Activated T-cell treated with anti-CD3 and anti-CD28 coated beads for 48 hours (primary cell): ENCODE measurements around the gene PRR15L.
"Not testable (repeated sequence)": the region's sequence is repeated elsewhere in the genome, so short reads cannot be mapped to it uniquely, and the experiment has no call there.

Source experiments
- DNase-seq: peaks from one replicate; pipeline ENCODE4 v3.0.0-alpha.2; 2020; ENCODE audit warnings: low read depth

Gene PRR15L

GRCh38 chr17:47935468-47935867 lies 22.2 kb downstream of the PRR15L start:
- DNase-seq, result not testable (repeated sequence)

GRCh38 chr17:47934856-47935255 lies 22.8 kb downstream of the PRR15L start:
- no peak for DNase-seq

DNA sequence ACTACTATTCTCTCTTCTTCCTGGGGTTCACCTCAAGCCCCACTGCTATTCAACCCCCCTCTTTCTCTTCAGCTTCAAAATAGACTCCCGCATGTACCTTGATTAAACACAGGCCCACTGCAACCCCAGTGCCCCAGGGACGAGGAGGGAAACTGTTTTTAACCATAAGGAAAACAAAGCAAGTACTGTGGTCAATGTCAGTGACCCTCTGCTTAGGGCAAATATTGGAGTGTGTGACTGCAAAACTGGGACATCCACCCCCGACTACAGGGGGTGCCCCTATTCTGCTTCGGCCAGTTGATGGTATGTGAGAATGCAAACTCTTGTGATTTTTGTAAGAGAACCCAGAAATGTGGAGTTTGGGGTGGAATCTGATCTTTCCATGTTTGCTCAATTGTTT lies 25.8 kb downstream of the PRR15L start:
- no peak for DNase-seq

DNA sequence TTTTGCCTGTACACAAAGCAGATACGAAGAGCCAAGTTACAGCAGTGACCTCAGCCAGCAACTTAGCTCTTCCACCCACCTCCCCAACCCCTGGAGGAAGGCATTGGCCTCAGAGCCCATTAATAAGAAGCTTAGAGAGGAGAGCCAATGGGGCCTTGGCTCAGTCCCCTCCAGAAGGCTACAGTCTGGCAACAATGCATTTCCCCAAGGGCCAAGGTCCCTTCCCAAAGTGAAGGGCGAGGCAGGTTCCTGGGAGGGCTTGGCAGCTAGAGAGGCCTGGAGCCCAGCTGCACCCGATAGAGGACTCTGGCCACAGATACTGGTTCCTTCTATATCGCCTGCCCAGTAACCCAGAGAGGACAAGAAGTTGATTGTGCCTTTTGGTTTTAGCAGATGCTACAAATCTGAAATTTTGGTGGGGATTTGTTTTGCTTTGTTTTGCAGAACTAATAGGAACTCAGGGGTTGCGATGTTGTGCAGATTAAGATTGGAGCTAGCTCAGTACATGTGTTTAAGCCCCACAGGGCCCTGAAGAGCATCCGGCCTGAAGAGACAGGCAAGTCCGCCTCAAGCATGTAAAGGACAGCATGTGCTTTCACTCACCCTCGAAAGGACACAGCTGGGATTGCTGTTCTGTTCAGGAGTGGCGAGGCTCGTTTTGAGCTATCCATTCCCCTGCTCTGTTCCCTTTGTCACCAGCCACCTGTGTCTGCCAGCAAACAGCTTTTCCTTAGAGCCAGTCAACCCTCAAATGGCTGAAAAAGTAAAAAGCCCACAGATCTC lies 28.3 kb downstream of the PRR15L start:
- no peak for DNase-seq

GRCh38 chr17:47928415-47928814 lies 29.3 kb downstream of the PRR15L start:
- no peak for DNase-seq

DNA sequence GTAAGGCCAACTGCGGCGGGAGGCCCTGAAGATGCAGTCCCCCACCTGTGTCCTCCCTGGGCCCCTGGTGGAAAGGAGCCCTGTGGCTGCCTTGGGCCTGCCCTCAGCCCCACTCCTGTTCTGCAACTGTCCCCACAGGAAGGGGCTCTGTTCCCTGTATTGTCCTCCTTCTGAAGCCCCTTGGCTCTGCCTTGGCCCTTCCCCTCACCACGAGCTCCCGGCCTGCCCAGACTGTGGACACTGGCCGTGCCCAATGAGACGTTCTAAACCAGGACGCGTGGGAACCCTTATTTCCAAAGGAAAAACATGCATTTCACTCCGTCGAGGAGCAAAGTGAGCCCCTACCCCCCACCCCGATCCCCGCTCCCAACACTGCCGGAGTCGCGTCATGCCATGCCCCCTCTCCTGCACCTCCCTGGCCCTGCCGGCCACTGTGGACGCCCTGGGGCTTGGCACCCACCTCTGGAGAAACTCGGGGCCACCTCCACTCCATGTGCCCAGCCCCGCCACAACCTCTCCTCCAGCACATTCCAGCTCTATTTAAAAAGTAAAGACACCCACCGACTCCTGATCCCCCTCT lies 29.8 kb downstream of the PRR15L start:
- no peak for DNase-seq

DNA sequence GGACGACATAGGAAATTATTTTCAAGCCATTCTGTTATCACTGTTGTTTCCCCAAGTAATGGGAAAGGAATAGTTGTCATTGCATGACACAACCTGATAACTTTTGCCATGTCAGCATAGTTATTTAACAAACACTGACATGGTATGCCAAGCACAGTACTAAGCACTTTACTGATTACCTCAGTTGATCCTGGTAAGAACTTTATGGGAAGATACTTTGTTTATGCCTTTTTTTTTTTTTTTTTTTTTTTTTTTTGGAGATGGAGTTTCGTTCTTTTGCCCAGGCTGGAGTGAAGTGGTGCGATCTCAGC lies 32.0 kb downstream of the PRR15L start:
- no peak for DNase-seq

GRCh38 chr17:47924785-47925677 lies 32.7 kb downstream of the PRR15L start:
- DNase-seq, result no peak

- not testable (repeated sequence) for DNase-seq
Measured at GRCh38 chr17:47919889-47920288, 37.8 kb downstream of the PRR15L start.

- DNase-seq, result no peak
Measured at GRCh38 chr17:47918991-47919390, 38.7 kb downstream of the PRR15L start.

DNA sequence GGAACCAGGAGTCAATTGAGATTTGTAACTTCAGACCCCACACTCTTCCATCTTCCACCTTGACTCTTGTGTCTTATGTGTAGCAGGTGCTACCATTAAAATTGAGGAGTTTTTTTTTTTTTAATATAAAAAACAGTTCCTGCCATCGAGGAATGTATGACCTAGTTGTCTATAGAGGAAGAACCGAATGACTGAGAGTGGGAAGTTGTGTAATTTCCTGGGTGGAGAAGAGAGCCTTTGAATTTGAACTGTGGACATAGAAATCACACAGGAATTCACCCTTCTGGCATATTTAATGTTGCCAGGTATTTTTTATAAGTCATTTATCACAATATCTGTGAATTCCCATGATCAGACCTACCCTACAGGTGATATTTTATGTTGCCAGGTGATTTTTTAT lies 39.7 kb downstream of the PRR15L start:
- DNase-seq, result no peak

- no peak for DNase-seq
Measured at GRCh38 chr17:47917581-47917980, 40.1 kb downstream of the PRR15L start.

GRCh38 chr17:47916489-47917208 lies 41.0 kb downstream of the PRR15L start:
- DNase-seq, result no peak

- DNase-seq, result no peak
Measured at GRCh38 chr17:47915776-47916398, 41.8 kb downstream of the PRR15L start.

GRCh38 chr17:47914306-47914948 lies 43.3 kb downstream of the PRR15L start:
- no peak for DNase-seq

DNA sequence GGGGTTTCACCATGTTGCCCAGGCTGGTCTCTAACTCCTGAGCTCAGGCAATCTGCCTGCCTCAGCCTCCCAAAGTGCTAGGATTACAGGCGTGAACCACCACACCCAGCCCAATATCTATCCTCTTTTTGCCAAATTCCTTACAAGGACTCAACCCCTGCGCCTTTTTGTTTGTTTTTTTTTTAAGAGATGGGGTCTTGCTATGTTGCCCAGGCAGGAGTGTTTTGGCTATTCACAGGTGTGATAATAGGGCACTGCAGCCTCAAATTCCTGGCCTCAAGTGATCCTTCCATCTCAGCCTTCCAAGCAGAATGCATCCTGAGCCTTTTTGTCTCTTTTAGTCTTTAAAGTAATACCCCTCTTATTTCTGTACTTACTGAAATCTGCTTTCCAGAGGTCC lies 44.6 kb downstream of the PRR15L start:
- no peak for DNase-seq

- DNase-seq, result no peak
Measured at GRCh38 chr17:47907932-47908562, 49.6 kb downstream of the PRR15L start.

- DNase-seq, result no peak
Measured at GRCh38 chr17:47906443-47906842, 51.2 kb downstream of the PRR15L start.

GRCh38 chr17:47905221-47905733 lies 52.4 kb downstream of the PRR15L start:
- DNase-seq, result no peak

GRCh38 chr17:47902039-47902744 lies 55.5 kb downstream of the PRR15L start:
- DNase-seq, result no peak
